Neural progenitor cell (in vitro differentiated cells): ENCODE results near the gene HSPA12B. TPM values are rescaled to one million over a fixed set of nuclear protein-coding genes. Genes with fewer than 3 reads are reported as not detected.

Experiments
- DNase-seq: peaks from one replicate; pipeline ENCODE4 v3.0.0-alpha.2; 2016; ENCODE audit warnings: low spot score
- H2AFZ ChIP-seq: fragments of 200-600 bp; sonication (generic); replicated peaks from 2 replicates; pipeline ENCODE4 v1.6.1; 2016; ENCODE audit warnings: antibody characterized with exemption
- H3F3A ChIP-seq: fragments of 200-600 bp; sonication (generic); 2 replicates; pipeline ENCODE4 v1.6.1; 2016; ENCODE audit warnings: antibody characterized with exemption, low read depth
- H3K27ac ChIP-seq: fragments of 200-600 bp; sonication (generic); 2 replicates; pipeline ENCODE4 v1.5.1; 2016; ENCODE audit warnings: mild to moderate bottlenecking
- H3K27me3 ChIP-seq: fragments of 200-600 bp; sonication (generic); 2 replicates; pipeline ENCODE4 v1.6.1; 2016; ENCODE audit warnings: mild to moderate bottlenecking, moderate library complexity
- H3K36me3 ChIP-seq: fragments of 200-600 bp; sonication (generic); 2 replicates; pipeline ENCODE4 v1.5.1; 2016
- H3K4me1 ChIP-seq: fragments of 200-600 bp; sonication (generic); 2 replicates; pipeline ENCODE4 v1.6.1; 2016; ENCODE audit warnings: mixed run types
- H3K4me2 ChIP-seq: fragments of 200-600 bp; sonication (generic); 2 replicates; pipeline ENCODE4 v1.6.1; 2016
- H3K4me3 ChIP-seq: fragments of 200-600 bp; sonication (generic); 2 replicates; pipeline ENCODE4 v1.5.1; 2016
- H3K79me2 ChIP-seq: fragments of 200-600 bp; sonication (generic); 2 replicates; pipeline ENCODE4 v1.6.1; 2016; ENCODE audit warnings: low read depth
- H3K9ac ChIP-seq: fragments of 200-600 bp; sonication (generic); 2 replicates; pipeline ENCODE4 v1.6.1; 2016
- H3K9me3 ChIP-seq: fragments of 200-600 bp; sonication (generic); 2 replicates; pipeline ENCODE4 v1.5.1; 2016; ENCODE audit warnings: low read depth
- H4K20me1 ChIP-seq: fragments of 200-600 bp; sonication (generic); 2 replicates; pipeline ENCODE4 v1.6.1; 2016; ENCODE audit warnings: low read depth
- H3K27ac Mint-ChIP-seq: 3 replicates; pipeline ENCODE4 v1.8.0; 2021; ENCODE audit warnings: mixed read lengths
- H3K27me3 Mint-ChIP-seq: 2 replicates; pipeline ENCODE4 v1.8.0; 2022; ENCODE audit warnings: low read depth, mild to moderate bottlenecking, inconsistent platforms, moderate library complexity, mixed read lengths; ENCODE audit not compliant: insufficient read depth
- H3K36me3 Mint-ChIP-seq: 3 replicates; pipeline ENCODE4 v1.8.0; 2021; ENCODE audit warnings: mixed read lengths
- H3K4me1 Mint-ChIP-seq: 3 replicates; pipeline ENCODE4 v1.8.0; 2021; ENCODE audit warnings: mixed read lengths
- H3K4me3 Mint-ChIP-seq: 3 replicates; pipeline ENCODE4 v1.8.0; 2021; ENCODE audit warnings: mild to moderate bottlenecking, moderate library complexity, mixed read lengths
- H3K9me3 Mint-ChIP-seq: 3 replicates; pipeline ENCODE4 v1.8.0; 2020; ENCODE audit warnings: mixed read lengths
- CTCF ChIP-seq: fragments of 200-600 bp; sonication (generic); IDR thresholded peaks from 2 replicates; pipeline ENCODE4 v1.5.1; 2017; ENCODE audit warnings: antibody characterized with exemption, mild to moderate bottlenecking
- EZH2 ChIP-seq: fragments of 200-600 bp; sonication (generic); IDR thresholded peaks from 2 replicates; pipeline ENCODE4 v1.6.1; 2017; ENCODE audit warnings: antibody characterized with exemption, mild to moderate bottlenecking, moderate library complexity
- EZH2phosphoT487 ChIP-seq: fragments of 200-600 bp; sonication (generic); IDR thresholded peaks from 2 replicates; pipeline ENCODE4 v1.6.1; 2017; ENCODE audit warnings: antibody characterized with exemption
- total RNA-seq: library from RNA; depleted of rRNA; stranded (reverse); fragments of >200 nt; gene quantifications from 2 replicates; pipeline ENCODE4 v1.2.3, GENCODE V29; 2015; ENCODE audit warnings: low replicate concordance

HSPA12B gene
- total RNA-seq, 1 donor from 2014 or later: 0.15 TPM

- Histone ChIP-seq H3K27me3 (no peaks in the 10 kb centered on the region), H3K9ac (no peak overlapping the region), H3K4me3 (no peak overlapping the region), H2AFZ (no peak overlapping the region), H3K36me3 (no peaks in the 10 kb centered on the region), H3K27ac (no peak overlapping the region), H3F3A (no peaks in the 10 kb centered on the region), H3K4me1 (no peaks in the 10 kb centered on the region), H3K79me2 (no peaks in the 10 kb centered on the region), H3K4me2 (no peak overlapping the region), H3K9me3 (no peaks in the 10 kb centered on the region), H4K20me1 (no peaks in the 10 kb centered on the region)
- Mint-ChIP-seq H3K36me3 (no peaks in the 10 kb centered on the region), H3K4me3 (no peak overlapping the region), H3K4me1 (peaks cover 5% of the 10 kb centered on the region), H3K27me3 (peaks cover 22% of the 10 kb centered on the region), H3K9me3 (no peaks in the 10 kb centered on the region), H3K27ac (no peak overlapping the region)
- no peak for TF ChIP-seq CTCF
- TF ChIP-seq EZH2: no peak
- no peak for TF ChIP-seq EZH2phosphoT487
- no peak for DNase-seq
Measured at GRCh38 chr20:3690413-3690812, 42.1 kb upstream of the HSPA12B start.

- Histone ChIP-seq H3K4me1 (no peaks in the 10 kb centered on the region), H3K9ac (no peak overlapping the region), H3K4me2 (no peak overlapping the region), H4K20me1 (no peaks in the 10 kb centered on the region), H3K4me3 (no peak overlapping the region), H3K9me3 (no peaks in the 10 kb centered on the region), H3F3A (no peaks in the 10 kb centered on the region), H3K27ac (no peak overlapping the region), H3K79me2 (no peaks in the 10 kb centered on the region), H2AFZ (no peak overlapping the region), H3K27me3 (no peaks in the 10 kb centered on the region), H3K36me3 (no peaks in the 10 kb centered on the region)
- no peaks in the 10 kb centered on the region for H3K36me3 Mint-ChIP-seq
- no peak overlapping the region for H3K27ac Mint-ChIP-seq
- TF ChIP-seq EZH2phosphoT487 (no peak), CTCF (no peak), EZH2 (no peak)
- H3K4me1 Mint-ChIP-seq: peaks cover 5% of the 10 kb centered on the region
- H3K9me3 Mint-ChIP-seq: peaks cover 1% of the 10 kb centered on the region
- H3K4me3 Mint-ChIP-seq: no peak overlapping the region
- no peak for DNase-seq
- peaks cover 23% of the 10 kb centered on the region for H3K27me3 Mint-ChIP-seq
Measured at GRCh38 chr20:3691306-3691705, 41.2 kb upstream of the HSPA12B start.

GRCh38 chr20:3691897-3692296 is 40.6 kb upstream of the HSPA12B start:
- TF ChIP-seq CTCF: no peak
- no peak for TF ChIP-seq EZH2phosphoT487
- no peak for TF ChIP-seq EZH2
- Mint-ChIP-seq H3K27me3 (peaks cover 23% of the 10 kb centered on the region), H3K27ac (no peak overlapping the region), H3K4me1 (peaks cover 5% of the 10 kb centered on the region), H3K9me3 (peaks cover 3% of the 10 kb centered on the region), H3K36me3 (no peaks in the 10 kb centered on the region), H3K4me3 (no peak overlapping the region)
- no peak overlapping the region for H3K9ac ChIP-seq
- no peak overlapping the region for H2AFZ ChIP-seq
- no peak overlapping the region for H3K4me3 ChIP-seq
- H3F3A ChIP-seq: no peaks in the 10 kb centered on the region
- no peak for DNase-seq
- H4K20me1 ChIP-seq: no peaks in the 10 kb centered on the region
- no peaks in the 10 kb centered on the region for H3K4me1 ChIP-seq
- no peaks in the 10 kb centered on the region for H3K9me3 ChIP-seq
- no peaks in the 10 kb centered on the region for H3K27me3 ChIP-seq
- no peaks in the 10 kb centered on the region for H3K79me2 ChIP-seq
- H3K4me2 ChIP-seq: no peak overlapping the region
- H3K27ac ChIP-seq: no peak overlapping the region
- H3K36me3 ChIP-seq: no peaks in the 10 kb centered on the region
